D721Med (cell line): Measurements from ENCODE around the gene ZFAND2B.
A peak's percentile ranks its signal among the peaks of the same experiment; 100 is the strongest.

Experiments
- DNase-seq: peaks from one replicate; pipeline ENCODE4 v3.0.0; 2011; ENCODE audit warnings: low spot score; ENCODE audit not compliant: insufficient read length
- FAIRE-seq: peaks from 2 replicates; lab custom pipeline; 2011; peaks lifted over from hg19 to GRCh38; lab: Jason Lieb, UNC
- CTCF ChIP-seq: IDR thresholded peaks from 2 replicates; pipeline ENCODE4 v1.5.1; 2012; ENCODE audit warnings: mild to moderate bottlenecking, control low read depth; ENCODE audit not compliant: insufficient read depth; ENCODE audit errors: missing control alignments

Gene ZFAND2B

GRCh38 chr2:219179601-219180465, 26.7 kb upstream of the ZFAND2B start:
- TF ChIP-seq CTCF = no peak
- DNase-seq (no peak), FAIRE-seq (no peak)

GRCh38 chr2:219180961-219181360, 25.6 kb upstream of the ZFAND2B start:
- FAIRE-seq (no peak), DNase-seq (no peak)
- TF ChIP-seq CTCF = no peak

GRCh38 chr2:219181531-219181930, 25.1 kb upstream of the ZFAND2B start:
- no peak for TF ChIP-seq CTCF

GRCh38 chr2:219182331-219183150, 24.0 kb upstream of the ZFAND2B start:
- DNase-seq = no peak
- no peak for TF ChIP-seq CTCF
- no peak for FAIRE-seq

More at GRCh38 chr2:219181531-219181930, 25.1 kb upstream of the ZFAND2B start:
- FAIRE-seq = no peak
- no peak for DNase-seq

GRCh38 chr2:219183151-219183772, 23.3 kb upstream of the ZFAND2B start:
- TF ChIP-seq CTCF = no peak
- DNase-seq (no peak), FAIRE-seq (no peak)

- DNase-seq = no peak
- peak; percentile 63 for FAIRE-seq
- TF ChIP-seq CTCF = no peak
These were observed 22.5 kb upstream of the ZFAND2B start for GRCh38 chr2:219184121-219184520.
